ENCODE data around the gene MKRN2. TPM values are rescaled to one million over a fixed set of nuclear protein-coding genes. Genes with fewer than 3 reads are reported as not detected.

The MKRN2 gene
- total and polyA plus RNA-seq, 2 donors (not counting 3 experiments of a cell fraction or from before 2014, with no cell fraction given) = 27.3 to 29.9 TPM

DNA sequence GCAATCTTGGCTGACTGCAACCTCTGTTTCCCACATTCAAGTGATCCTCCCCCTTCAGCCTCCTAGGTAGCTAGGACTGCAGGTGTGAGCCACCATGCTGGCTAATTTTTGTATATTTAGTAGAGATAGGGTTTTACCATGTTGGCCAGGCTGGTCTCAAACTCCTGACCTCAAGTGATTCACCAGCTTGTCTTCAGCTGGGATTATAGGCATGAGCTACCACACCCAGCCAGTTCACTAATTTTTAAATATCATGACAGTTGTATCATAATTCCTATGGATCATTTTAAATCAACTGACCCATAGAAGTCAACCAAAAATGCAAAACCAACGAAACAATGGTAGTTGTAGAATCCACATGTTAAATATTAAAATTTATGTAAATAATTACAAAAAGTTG is 71.9 kb downstream of the MKRN2 start:
- no peak overlapping the region for H2AFZ ChIP-seq (ENCODE audit: low read depth, low read length)
- H3K27me3 ChIP-seq (ENCODE audit: control insufficient read depth in 2 of 2, insufficient read depth in 2 of 2, low read length in 2 of 2) = no peaks in the 10 kb centered on the region
- dilution Hi-C loops (cut with MboI; ENCODE audit: extremely low pct_ligation_motif_present, low sequenced_read_pairs) = no loop called here
- no peaks in the 10 kb centered on the region for H3K9me1 ChIP-seq (replicated peaks; ENCODE audit: control insufficient read depth, extremely low read depth, insufficient read depth, low read length)
- POLR2A ChIA-PET = no interaction called here
- H3K36me3 ChIP-seq (ENCODE audit: control insufficient read depth in 2 of 2, extremely low read depth in 1 of 2, insufficient read depth in 2 of 2, low read length in 2 of 2) = no peaks in the 10 kb centered on the region
- FAIRE-seq (no peak), DNase-seq (ENCODE audit: low read depth, low spot score) (no peak)
- no peak overlapping the region for H3K4me2 ChIP-seq (ENCODE audit: insufficient read depth, low read length)
- peaks cover 10% of the 10 kb centered on the region for H3K4me1 ChIP-seq (ENCODE audit: control insufficient read depth, extremely low read depth, insufficient read depth, low read length)
- H4K20me1 ChIP-seq (replicated peaks; ENCODE audit: control insufficient read depth, extremely low read depth, insufficient read depth, low read length) = peaks cover 2% of the 10 kb centered on the region
- H3K79me2 ChIP-seq (ENCODE audit: control insufficient read depth, insufficient read depth, low read length) = peaks cover 94% of the 10 kb centered on the region
- H3K9me3 ChIP-seq (replicated peaks; ENCODE audit: control insufficient read depth, insufficient read depth, low read length) = no peaks in the 10 kb centered on the region
- TF ChIP-seq JUN (IDR thresholded peaks at IDR 0.05; ENCODE audit: borderline replicate concordance, insufficient read depth, insufficient read length, low read depth) = no peak
- TF ChIP-seq FOS (IDR thresholded peaks at IDR 0.05; ENCODE audit: borderline replicate concordance, insufficient read depth, low read length) = no peak
- TF ChIP-seq, protein P1, sequence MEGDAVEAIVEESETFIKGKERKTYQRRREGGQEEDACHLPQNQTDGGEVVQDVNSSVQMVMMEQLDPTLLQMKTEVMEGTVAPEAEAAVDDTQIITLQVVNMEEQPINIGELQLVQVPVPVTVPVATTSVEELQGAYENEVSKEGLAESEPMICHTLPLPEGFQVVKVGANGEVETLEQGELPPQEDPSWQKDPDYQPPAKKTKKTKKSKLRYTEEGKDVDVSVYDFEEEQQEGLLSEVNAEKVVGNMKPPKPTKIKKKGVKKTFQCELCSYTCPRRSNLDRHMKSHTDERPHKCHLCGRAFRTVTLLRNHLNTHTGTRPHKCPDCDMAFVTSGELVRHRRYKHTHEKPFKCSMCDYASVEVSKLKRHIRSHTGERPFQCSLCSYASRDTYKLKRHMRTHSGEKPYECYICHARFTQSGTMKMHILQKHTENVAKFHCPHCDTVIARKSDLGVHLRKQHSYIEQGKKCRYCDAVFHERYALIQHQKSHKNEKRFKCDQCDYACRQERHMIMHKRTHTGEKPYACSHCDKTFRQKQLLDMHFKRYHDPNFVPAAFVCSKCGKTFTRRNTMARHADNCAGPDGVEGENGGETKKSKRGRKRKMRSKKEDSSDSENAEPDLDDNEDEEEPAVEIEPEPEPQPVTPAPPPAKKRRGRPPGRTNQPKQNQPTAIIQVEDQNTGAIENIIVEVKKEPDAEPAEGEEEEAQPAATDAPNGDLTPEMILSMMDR (IDR thresholded peaks at IDR 0.05; ENCODE audit: extremely low read depth in 1 of 2, insufficient read depth in 1 of 2, low read depth in 1 of 2, low read length in 2 of 2) = no peak
- no peak for TF ChIP-seq POLR2AphosphoS5 (IDR thresholded peaks at IDR 0.05; ENCODE audit: insufficient read depth, low read depth, low read length)
- TF ChIP-seq, protein P2, sequence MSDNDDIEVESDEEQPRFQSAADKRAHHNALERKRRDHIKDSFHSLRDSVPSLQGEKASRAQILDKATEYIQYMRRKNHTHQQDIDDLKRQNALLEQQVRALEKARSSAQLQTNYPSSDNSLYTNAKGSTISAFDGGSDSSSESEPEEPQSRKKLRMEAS (IDR thresholded peaks at IDR 0.05; ENCODE audit: insufficient read depth, insufficient read length) = no peak
- no peak for TF ChIP-seq POLR2A (IDR thresholded peaks at IDR 0.05; ENCODE audit: low read depth, low read length)
- no peak for TF ChIP-seq MYC (IDR thresholded peaks at IDR 0.05; ENCODE audit: low read depth, low read length)
- H3K27ac ChIP-seq (ENCODE audit: insufficient read depth, low read depth, low read length) = no peak overlapping the region
- CTCF ChIA-PET = no interaction called here
- intact Hi-C loops (cut with micrococcal nuclease) = no loop called here
- BruUV-seq (replicated peaks) = no TSS peak
- no peak overlapping the region for H3K4me3 ChIP-seq (replicated peaks in 1 of 3; ENCODE audit: insufficient read depth in 1 of 3, low read depth in 1 of 3, low read length in 3 of 3)
- H3K9ac ChIP-seq (replicated peaks; ENCODE audit: extremely low read depth, insufficient read depth, low read length) = no peak overlapping the region

Measured in endothelial cell of umbilical vein (primary cell).